ENCODE measurements around the gene CD83.

GRCh38 chr6:14142511-14143223, 25.1 kb downstream of the CD83 start:
- no peak for TF ChIP-seq CTCF (IDR thresholded peaks at IDR 0.05)
- TF ChIP-seq POLR2A (IDR thresholded peaks at IDR 0.05; ENCODE audit: low read depth) = no peak
- TF ChIP-seq POLR2AphosphoS5 (IDR thresholded peaks at IDR 0.05) = no peak
- no peak for TF ChIP-seq EP300 (IDR thresholded peaks at IDR 0.05)
